Sigmoid colon (tissue), 7 donors: ENCODE results near the gene LMBR1L. TPM values are rescaled to one million over a fixed set of nuclear protein-coding genes. Genes with fewer than 3 reads are reported as not detected.

ENCODE experiments used
- DNase-seq: peaks from one replicate; pipeline ENCODE4 v3.0.0-alpha.2; 2019
- H3K27ac ChIP-seq, 4 donors: fragments of 200-600 bp; sonication (generic); one replicate each; pipeline ENCODE4 v1.5.1; 2016 to 2019; ENCODE audit warnings: mild to moderate bottlenecking in 1 of 4
- H3K27me3 ChIP-seq, 3 donors: fragments of 200-600 bp; sonication (generic); one replicate each; pipeline ENCODE4 v1.5.1; 2019; ENCODE audit warnings: mild to moderate bottlenecking in 1 of 3
- H3K36me3 ChIP-seq, 4 donors: fragments of 200-600 bp; sonication (generic); one replicate each; pipeline ENCODE4 v1.5.1; 2016 to 2019
- H3K4me1 ChIP-seq, 4 donors: fragments of 200-600 bp; sonication (generic); one replicate each; pipeline ENCODE4 v1.5.1; 2017 to 2019
- H3K4me3 ChIP-seq, 4 donors: fragments of 200-600 bp; sonication (generic); one replicate each; pipeline ENCODE4 v1.5.1; 2017 to 2019; ENCODE audit warnings: mild to moderate bottlenecking in 2 of 4, moderate library complexity in 1 of 4
- H3K9me3 ChIP-seq, 4 donors: fragments of 200-600 bp in 3 of 4; sonication (generic) in 3 of 4; one replicate each; pipeline versions ENCODE4 v1.5.1 to v1.6.1; 2013 to 2019
- CTCF ChIP-seq, 4 experiments: fragments of 450-650 bp in 3 of 4; fragments of 200-600 bp in 1 of 4; IDR thresholded peaks; one replicate each; pipeline ENCODE4 v1.5.1; 2016 to 2019; ENCODE audit warnings: antibody characterized with exemption in 4 of 4, mild to moderate bottlenecking in 3 of 4, moderate library complexity in 2 of 4
- EP300 ChIP-seq, 4 donors: sonication (generic); formaldehyde crosslinking; IDR thresholded peaks; one replicate each; pipeline ENCODE4 v1.6.1; 2017; ENCODE audit warnings: antibody characterized with exemption in 4 of 4
- POLR2A ChIP-seq, 2 donors: fragments of 450-650 bp; IDR thresholded peaks; one replicate each; pipeline ENCODE4 v1.6.1; 2016; ENCODE audit warnings: antibody characterized with exemption in 2 of 2, mild to moderate bottlenecking in 2 of 2, moderate library complexity in 2 of 2
- POLR2AphosphoS5 ChIP-seq, 4 donors: sonication (generic); formaldehyde crosslinking; IDR thresholded peaks; one replicate each; pipeline ENCODE4 v1.6.1; 2017; ENCODE audit warnings: antibody characterized with exemption in 4 of 4
- WGBS, 2 donors: extraction: QIAGEN DNeasy Blood & Tissue Kit; methylation state at CpG; one replicate each; pipeline ENCODE4 v1.1.7; 2013; 5-methylcytosine and 5-hydroxymethylcytosine counted together
- intact Hi-C: fragments of 100-400 bp; cut with DNase I; formaldehyde crosslinking; loops from one replicate; pipeline ENCODE4 v1.15.1; 2023
- polyA plus RNA-seq, 3 donors: library from polyadenylated mRNA; stranded (reverse); fragments of 200-250 nt; gene quantifications; one replicate each; pipeline ENCODE4 v1.2.3, GENCODE V29; 2013
- total RNA-seq, 4 donors: library from RNA; depleted of rRNA; stranded (reverse); fragments of >200 nt; gene quantifications; one replicate each; pipeline ENCODE4 v1.1.0, GENCODE V29; 2016
- donor health status: healthy with polysubstance abuse.
- donor health status: Bipolar disorder and iron deficiency.
- donor health status: healthy.

LMBR1L gene
- total and polyA plus RNA-seq, 7 donors = 7.8 to 82.3 (median 39.0) TPM

GRCh38 chr12:49089821-49090773 is 20.6 kb downstream of the LMBR1L start:
- DNase-seq = no peak
- no peaks in the 10 kb centered on the region for H3K9me3 ChIP-seq
- intact Hi-C loops = loop anchor here (2.0 kb wide), 1 partner anchor 31 kb away; no protein-coding TSS in a partner anchor
- 2% methylated on average over 88 of the region's 88 CpGs for WGBS, 2 donors
- H3K36me3 ChIP-seq = no peaks in the 10 kb centered on the region
- H3K4me1 ChIP-seq = peaks cover 0 to 66% (median 54%) of the 10 kb centered on the region in 4 donors
- H3K27ac ChIP-seq = no peak overlapping the region
- H3K4me3 ChIP-seq = peak overlapping the region in 3 of 4 donors; percentile 34 to 39 (median 35)
- peaks cover 52 to 68% (median 61%) of the 10 kb centered on the region in 3 donors for H3K27me3 ChIP-seq
- peak in 1 of 4 donors; percentile 8 for TF ChIP-seq POLR2AphosphoS5 (IDR thresholded peaks at IDR 0.05)
- TF ChIP-seq EP300 (IDR thresholded peaks at IDR 0.05) = no peak

- DNase-seq = no peak
- no peak overlapping the region for H3K4me3 ChIP-seq
- 56 to 58% methylated on average over 6 of the region's 6 CpGs for WGBS, 2 donors
- H3K36me3 ChIP-seq = no peaks in the 10 kb centered on the region
- no peak overlapping the region for H3K27ac ChIP-seq
- TF ChIP-seq CTCF (IDR thresholded peaks at IDR 0.05) = no peak
- TF ChIP-seq POLR2AphosphoS5 (IDR thresholded peaks at IDR 0.05) = no peak
- no peak for TF ChIP-seq EP300 (IDR thresholded peaks at IDR 0.05)
- TF ChIP-seq POLR2A (IDR thresholded peaks at IDR 0.05) = no peak
- peaks cover 0 to 54% (median 43%) of the 10 kb centered on the region in 4 donors for H3K4me1 ChIP-seq
- H3K9me3 ChIP-seq = no peaks in the 10 kb centered on the region
- H3K27me3 ChIP-seq = peaks cover 47 to 56% (median 55%) of the 10 kb centered on the region in 3 donors
- intact Hi-C loops = loop anchor here (1.0 to 2.0 kb wide), 2 partner anchors 32 to 146 kb away; no protein-coding TSS in a partner anchor
These were observed 21.7 kb downstream of the LMBR1L start for GRCh38 chr12:49088932-49089330.

GRCh38 chr12:49088150-49088931 is 22.3 kb downstream of the LMBR1L start:
- H3K4me3 ChIP-seq = no peak overlapping the region
- DNase-seq = peak; percentile 87
- 2% methylated on average over 18 of the region's 18 CpGs for WGBS, 2 donors

GRCh38 chr12:49086116-49086515 is 24.5 kb downstream of the LMBR1L start:
- Histone ChIP-seq H3K27ac (peak overlapping the region in 1 of 4 donors; percentile 41), H3K36me3 (no peaks in the 10 kb centered on the region), H3K27me3 (peaks cover 20 to 28% (median 27%) of the 10 kb centered on the region in 3 donors), H3K9me3 (no peaks in the 10 kb centered on the region), H3K4me3 (no peak overlapping the region), H3K4me1 (peaks cover 0 to 33% (median 24%) of the 10 kb centered on the region in 4 donors)
- no peak for DNase-seq
- WGBS, 2 donors = 79 to 80% methylated on average over 3 of the region's 3 CpGs
- intact Hi-C loops = no loop called here
- TF ChIP-seq CTCF (IDR thresholded peaks at IDR 0.05) (no peak), EP300 (IDR thresholded peaks at IDR 0.05) (no peak), POLR2AphosphoS5 (IDR thresholded peaks at IDR 0.05) (no peak), POLR2A (IDR thresholded peaks at IDR 0.05) (no peak)

More at GRCh38 chr12:49088150-49088931, 22.3 kb downstream of the LMBR1L start:
- Histone ChIP-seq H3K36me3 (no peaks in the 10 kb centered on the region), H3K9me3 (no peaks in the 10 kb centered on the region), H3K27ac (peak overlapping the region in 1 of 4 donors; percentile 20), H3K27me3 (peaks cover 41 to 51% (median 49%) of the 10 kb centered on the region in 3 donors), H3K4me1 (peaks cover 0 to 51% (median 39%) of the 10 kb centered on the region in 4 donors)
- no peak for TF ChIP-seq EP300 (IDR thresholded peaks at IDR 0.05)
- peak; percentile 69 to 92 (median 82) for TF ChIP-seq CTCF (IDR thresholded peaks at IDR 0.05)
- TF ChIP-seq POLR2AphosphoS5 (IDR thresholded peaks at IDR 0.05) = peak in 1 of 4 donors; percentile 12
- intact Hi-C loops = loop anchor here (1.0 to 2.0 kb wide), 2 partner anchors 32 to 147 kb away; no protein-coding TSS in a partner anchor
